ENCODE results near the gene TRPC6. TPM values are rescaled to one million over a fixed set of nuclear protein-coding genes. Genes with fewer than 3 reads are reported as not detected.
"Not testable (repeated sequence)": the region's sequence is repeated elsewhere in the genome, so short reads cannot be mapped to it uniquely, and the experiment has no call there.

Gene TRPC6
- total RNA-seq, 1 donor from 2014 or later: 8.2 TPM

DNA sequence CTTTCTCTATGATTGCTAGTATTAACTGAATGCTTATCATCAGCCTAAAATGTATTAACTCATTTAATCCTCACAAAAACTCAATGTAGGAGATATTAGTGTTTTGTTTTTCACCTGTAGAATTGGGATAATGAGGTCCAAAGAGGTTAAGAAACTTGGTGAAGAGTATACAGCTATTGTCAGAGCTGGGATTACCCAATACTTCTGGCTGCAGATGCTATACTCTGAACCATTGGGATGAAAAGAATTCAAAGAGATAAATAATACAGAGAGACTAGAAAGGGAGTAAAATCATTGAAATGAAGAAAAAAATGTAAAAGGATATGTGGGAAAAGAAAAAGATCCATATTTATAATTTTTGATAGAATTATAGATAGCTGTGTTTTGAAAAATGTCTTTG lies 137.1 kb downstream of the TRPC6 start:
- DNase-seq: no peak

DNA sequence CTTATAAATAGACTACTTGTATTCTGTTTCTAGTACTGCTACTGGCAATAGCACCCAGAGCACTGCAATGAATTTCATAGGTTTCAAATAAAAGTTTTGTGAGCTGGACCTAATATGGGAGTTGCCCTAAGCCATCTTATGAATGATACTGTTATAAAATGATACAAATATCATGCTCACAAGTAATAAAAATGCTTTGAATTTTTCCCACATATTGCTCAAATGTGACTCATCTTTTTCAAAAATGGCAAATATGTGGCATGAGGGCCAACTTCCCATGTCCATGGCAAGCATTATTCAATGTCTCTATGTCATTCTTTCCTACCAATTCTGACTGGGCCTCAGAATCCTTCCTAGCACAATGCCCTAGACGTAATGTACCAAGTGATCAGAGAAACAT lies 137.6 kb downstream of the TRPC6 start:
- no peak for DNase-seq

DNA sequence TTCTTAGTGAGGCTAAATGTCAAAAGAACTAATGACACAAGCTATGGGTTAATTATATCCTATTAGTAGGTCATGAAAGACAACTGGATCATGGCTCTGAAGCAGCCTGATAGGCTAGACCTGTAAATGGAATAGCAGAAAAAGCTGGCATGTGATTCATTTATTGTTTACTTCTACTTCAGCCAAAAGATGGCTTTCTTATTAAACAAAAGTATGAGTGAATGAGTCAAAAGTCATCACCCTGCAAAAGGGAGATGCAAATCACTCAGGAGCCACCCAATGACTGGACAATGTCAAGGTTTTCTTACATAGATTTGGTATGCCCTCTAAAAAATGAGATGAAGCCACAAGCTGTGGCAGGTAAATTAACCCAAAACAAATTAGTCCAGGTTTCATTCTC lies 138.0 kb downstream of the TRPC6 start:
- DNase-seq: no peak

DNA sequence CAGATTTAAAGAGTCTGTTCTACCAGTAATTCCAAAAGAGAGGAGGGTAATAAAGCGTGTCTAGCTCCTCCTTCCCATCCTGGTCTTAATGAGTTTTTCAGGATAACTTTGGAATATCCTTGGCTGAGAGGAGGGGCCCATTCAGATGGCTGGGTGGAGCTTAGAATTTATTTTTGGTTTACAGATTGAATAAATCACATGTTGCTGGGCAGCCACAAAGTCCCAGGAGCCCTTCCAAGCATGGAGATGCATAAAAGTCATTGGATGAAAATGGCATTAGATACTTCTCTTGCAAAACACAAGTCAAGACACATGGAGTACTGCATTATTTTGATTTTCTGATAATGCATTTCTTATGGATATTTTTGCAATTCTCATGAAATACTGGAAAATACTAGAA lies 139.0 kb downstream of the TRPC6 start:
- DNase-seq: no peak

DNA sequence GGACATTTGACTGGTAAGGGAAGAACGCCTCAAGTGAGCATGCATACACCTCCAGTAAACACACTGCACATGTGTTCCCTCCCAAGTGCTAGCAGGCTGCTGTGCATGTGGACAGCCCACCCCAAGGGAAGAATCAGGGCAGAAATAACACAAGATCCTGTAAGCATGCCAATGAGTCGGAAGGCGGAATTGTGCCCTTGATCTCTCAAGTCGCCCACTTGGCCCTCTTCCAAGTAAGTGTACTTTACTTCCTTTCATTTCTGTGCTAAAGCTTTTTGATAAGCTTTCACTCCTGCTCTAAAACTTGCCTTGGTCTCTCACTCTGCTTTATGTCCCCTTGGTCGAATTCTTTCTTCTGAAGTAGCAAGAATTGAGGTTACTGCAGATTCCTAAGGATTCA lies 139.6 kb downstream of the TRPC6 start:
- DNase-seq: peak; percentile 3

DNA sequence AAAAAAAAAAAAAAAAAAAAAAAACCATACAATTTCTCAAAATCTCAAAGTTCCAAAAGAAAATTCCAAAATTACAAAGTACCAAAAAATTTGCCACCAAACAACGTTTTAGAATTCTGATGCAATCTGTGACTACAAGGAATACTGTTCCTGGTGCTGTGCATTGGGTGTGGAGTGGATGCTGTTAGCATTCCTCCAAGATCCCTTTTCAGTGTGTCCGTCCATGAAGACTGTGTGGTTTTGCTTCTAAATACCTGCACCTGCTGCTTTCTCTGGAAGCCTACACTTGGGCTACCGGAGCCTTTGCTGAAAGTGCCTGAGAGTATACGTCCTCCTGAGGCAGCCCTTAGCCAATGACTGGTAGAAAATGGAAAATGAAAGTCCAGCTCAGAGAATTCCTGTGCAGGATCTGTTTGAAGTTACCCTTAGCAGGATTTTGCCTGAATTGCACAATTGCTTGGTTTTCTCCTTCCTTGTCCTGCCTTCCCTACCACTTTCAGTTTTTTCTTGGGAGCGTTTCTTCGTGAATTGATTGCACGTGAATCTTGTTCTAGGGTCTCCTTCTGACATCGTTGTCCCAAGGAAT lies 140.8 kb downstream of the TRPC6 start:
- no peak for DNase-seq

DNA sequence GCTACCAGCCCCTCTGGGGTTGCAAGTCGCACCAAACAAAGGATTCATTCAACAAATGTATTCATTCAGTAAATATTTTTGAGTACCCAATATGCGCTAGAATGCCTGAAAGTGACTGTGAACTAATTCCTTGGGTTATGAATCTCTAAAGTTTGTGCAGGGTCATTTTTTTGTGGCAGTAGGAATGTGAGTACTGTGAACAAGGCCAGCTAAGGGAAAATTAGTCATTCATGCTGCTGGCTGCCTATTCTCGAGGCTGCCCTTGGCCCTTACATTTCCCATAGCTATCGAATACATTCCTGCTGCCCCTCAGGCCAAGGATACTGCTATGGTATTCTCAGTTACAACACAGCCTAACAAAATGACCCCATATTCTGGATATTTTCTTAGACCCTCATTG lies 141.6 kb downstream of the TRPC6 start:
- DNase-seq: no peak

DNA sequence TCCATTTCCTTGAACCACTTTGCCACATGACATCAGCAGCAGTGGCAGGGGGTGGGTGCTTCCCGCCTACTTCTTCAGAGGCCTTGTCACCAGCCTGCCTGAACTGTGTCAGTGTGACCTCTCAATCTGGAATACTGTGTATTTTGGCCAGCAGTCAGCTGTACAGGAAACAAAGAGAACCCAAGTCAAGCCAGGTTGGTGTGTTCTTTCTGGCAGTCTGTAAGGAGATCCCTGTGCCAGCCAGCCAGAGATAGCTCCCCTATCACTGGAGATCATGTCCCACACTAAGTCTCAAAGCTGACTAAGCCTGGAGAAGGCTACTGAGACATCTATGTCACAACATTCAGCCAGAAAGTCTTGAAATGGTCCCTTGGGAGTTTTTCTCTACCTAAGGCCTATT lies 142.1 kb downstream of the TRPC6 start:
- DNase-seq: no peak

DNA sequence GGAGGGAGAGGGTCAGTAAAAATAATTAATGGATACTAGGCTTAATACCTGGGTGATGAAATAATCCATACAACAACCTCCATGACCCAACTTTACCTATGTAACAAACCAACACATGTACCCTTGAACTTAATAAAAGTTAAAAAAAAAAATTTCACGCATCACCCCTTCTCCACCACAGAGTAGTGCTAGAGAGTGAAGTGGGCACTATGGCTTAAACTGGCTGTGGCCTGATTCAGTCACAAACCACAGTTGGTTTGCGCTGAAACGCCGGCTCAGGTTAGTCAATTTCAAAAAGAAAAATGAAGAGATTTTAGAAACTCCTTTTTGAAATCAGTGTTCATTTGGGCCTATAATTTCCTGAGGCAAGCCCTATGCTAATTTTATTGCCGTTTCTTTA lies 144.3 kb downstream of the TRPC6 start:
- no peak for DNase-seq

DNA sequence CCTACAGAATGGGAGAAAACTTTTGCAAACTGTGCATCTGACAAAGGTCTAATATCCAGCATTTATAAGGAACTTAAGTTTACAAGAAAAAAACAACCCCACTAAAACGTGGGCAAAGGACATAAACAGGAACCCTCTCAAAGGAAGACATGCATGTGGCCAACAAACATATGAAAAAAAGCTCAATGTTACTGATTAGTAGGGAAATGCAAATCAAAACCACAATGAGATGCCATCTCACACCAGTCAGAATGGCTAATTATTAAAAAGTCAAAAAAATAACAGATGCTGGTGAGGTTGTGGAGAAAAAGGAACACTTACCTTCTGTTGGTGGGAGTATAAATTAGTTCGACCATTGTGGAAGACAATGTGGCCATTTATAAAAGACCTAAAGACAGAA lies 145.1 kb downstream of the TRPC6 start:
- not testable (repeated sequence) for DNase-seq

DNA sequence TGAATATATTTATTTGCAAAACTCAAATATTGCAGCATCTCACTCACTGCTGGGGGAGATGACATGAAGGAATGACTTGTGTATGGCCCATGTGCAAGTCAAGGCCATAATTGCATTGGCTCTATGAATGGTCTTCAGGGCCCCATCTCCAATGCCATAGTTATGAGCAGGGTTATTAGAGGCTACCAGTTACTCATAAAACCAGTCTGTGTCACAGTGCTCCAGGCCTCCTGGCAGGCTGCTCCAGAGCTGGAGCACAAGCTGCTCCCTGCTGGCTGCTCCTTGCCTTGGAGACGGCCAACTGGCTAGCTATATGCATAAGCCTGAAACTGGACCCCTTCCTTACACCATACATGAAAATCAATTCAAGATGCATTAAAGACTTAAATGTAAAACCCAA lies 145.7 kb downstream of the TRPC6 start:
- DNase-seq: no peak

DNA sequence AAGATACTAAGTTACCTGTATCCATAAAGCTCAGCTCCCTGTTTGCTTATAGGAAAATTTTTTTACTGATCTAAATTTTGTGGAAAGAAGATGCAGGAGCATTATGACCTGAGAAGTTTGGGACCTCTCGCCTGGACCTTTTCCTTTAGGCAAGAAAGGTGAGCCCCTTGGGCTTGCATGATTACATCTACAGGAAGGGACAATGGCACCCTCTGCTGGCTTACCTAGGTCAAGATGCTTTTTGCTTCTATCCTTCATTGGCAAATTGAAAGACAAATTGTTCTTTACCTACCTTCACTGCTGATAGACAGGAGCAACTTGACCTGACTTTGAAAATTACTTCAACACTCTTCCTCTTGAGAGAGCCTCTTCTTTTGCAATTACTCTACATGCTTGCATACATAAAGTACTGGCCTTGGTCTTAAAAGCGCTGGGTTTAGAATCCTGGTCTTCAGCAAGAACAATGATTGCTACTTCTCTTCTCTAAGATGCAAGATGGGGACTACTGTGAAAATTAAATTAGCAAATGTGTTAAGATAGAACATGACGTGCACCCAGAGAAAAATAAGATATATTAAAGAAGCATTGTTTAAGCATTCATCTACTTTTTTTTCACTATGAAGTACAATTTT lies 147.2 kb downstream of the TRPC6 start:
- DNase-seq: peak; percentile 27

DNA sequence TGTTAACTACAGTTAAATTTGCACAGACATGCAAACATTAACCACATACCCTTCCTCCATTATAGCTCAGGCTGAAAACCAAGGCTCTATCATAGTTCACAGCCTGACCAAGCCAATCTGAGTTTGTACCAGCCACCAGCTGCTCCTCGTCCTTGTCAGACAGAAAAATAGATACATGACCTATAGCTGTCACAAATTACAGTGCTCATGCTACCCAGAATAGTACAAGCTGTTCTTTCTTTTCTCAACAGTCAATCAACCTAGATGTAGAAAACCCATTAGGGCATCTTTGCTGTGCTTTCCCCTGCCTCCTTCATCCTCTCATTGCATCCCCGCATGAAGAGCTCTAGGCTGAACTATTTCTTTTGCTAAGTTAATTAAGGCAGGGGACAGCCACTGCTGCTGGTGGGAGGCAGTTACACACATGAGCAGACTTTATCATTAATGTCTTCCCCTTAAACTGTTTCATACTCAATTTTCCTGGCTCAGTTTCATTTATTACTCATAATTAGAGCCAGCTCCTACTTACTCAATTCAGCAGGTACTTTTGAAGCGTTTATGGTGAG lies 148.3 kb downstream of the TRPC6 start:
- no peak for DNase-seq

DNA sequence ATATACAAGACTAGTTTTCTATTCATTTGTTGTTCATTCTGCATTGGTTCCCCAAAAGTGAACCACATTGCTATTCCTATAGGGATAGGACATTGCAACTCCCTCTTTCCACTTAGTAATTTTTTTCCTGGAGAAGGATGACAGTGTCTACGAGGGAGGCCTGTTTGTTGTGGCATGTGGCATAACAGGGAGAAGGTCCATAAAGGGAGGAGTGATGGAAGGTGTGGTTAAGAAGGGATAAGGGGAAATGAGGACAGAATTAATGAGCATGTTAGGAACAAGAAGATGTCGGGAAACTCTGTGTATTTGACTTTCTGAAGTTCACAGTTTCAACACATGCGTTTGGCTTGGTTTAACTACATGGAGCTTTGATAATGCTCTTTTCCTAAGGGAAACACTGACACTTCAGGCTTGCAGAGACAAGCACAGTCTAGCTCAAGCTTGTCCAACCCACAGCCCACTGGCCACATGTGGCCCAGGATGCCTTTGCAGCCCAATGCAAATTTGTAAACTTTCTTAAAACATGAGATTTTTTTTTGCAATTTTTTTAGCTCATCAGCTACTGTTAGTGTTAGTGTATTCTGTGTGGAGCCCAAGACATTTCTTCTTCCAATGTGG lies 149.7 kb downstream of the TRPC6 start:
- DNase-seq: no peak

DNA sequence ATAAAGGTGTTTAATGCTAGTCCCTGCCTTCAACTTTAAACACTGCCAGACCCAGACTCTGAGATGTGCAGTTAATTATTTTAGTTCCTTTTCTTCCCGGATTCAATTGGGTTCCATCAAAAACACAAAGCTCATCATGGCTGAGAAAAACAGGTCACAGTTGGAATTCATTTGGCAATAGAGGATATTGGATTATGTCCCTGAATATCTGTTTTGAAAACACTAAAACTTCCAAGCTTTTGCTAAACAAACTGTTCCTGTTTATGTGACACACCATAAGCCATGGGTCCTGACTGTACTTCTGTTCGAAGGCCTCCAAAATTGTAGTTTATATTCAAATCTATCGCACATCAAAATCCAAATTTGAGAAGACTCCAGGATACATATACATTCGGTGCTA lies 150.7 kb downstream of the TRPC6 start:
- no peak for DNase-seq

DNA sequence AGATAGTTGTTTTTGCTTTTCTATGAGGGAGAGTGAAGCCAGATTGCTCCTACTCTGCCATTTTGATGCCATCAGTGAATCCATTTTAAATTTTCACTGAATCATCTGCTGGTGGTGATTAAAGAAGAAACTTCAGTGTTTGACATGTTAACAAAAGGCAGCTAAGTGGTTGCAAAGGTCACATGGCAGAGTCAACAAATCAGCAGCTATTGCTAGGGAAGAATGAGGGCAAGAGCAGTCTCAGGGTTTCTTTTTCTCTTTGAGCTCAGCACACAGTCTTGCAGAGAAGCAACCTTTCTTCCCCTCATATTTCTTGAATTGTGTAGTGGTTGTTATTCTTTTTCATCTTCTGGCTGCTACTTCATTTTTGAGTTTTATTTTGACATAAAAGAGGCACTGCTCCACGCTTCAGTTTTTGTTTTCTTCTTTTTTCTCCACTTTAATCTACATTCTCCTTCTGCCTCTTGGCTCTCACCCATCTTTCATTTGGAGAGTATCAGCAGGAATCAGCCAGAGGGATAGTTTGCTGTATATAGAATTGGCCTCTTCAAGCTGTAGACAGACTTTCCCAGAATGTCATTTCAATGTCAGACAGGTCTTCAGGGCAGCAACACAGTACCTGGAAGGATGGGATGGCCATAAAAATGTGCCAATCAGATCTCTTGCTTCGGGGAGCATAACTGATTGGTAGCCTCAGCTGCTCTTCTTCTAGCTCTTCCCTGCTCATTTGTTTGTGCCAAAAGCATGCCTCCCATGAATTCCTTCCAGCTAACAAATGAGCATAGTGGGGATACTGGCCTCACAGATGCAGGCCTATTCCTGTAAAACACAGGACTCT lies 153.9 kb downstream of the TRPC6 start:
- DNase-seq: no peak

DNA sequence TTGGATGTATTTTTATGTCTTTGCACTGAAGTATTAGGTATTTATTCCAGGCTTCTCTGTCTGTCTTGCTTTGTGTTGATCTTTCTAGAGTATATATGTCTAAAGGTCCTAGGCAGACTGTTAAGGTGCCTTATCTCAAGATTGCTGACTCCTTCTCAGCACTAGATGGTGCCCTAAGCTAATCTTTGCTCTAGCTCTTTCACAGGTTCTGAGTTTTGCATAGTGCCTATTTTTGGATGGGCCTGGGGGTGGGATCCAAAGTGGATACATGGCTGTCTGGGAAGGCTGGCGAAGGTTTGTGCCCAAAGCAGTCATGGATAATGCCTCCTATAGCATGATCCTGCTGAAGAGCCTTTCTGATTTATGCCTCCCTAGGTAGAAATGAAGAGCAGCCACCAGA lies 154.9 kb downstream of the TRPC6 start:
- DNase-seq: peak; percentile 1

DNA sequence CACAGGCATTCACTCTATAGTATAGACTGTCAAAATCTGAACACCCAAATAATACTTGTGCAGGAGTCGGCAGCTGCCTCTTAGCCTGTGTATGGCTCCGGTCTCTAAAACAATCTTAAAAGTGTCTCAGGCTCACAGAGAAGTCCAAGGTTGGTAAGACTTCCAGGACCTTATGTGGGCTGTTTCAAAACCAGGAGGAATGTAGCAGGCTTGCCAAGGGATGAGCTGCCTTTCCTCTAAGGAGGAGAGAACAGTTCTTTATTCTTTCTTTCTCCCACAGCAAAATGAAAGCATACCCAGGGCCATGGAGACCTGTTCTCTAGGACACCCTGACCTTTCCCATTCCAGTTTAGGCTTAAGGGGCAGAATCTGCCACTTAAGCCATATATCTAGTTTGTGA lies 176.5 kb downstream of the TRPC6 start:
- no peak for DNase-seq
